ENCODE data around the gene AEN. TPM values are rescaled to one million over a fixed set of nuclear protein-coding genes. Genes with fewer than 3 reads are reported as not detected.

Gene AEN
- total and polyA plus RNA-seq, 2 of the 8 experiments (the other 6 are each of a cell fraction or from before 2014, with no cell fraction given), result 112 to 122 TPM

DNA sequence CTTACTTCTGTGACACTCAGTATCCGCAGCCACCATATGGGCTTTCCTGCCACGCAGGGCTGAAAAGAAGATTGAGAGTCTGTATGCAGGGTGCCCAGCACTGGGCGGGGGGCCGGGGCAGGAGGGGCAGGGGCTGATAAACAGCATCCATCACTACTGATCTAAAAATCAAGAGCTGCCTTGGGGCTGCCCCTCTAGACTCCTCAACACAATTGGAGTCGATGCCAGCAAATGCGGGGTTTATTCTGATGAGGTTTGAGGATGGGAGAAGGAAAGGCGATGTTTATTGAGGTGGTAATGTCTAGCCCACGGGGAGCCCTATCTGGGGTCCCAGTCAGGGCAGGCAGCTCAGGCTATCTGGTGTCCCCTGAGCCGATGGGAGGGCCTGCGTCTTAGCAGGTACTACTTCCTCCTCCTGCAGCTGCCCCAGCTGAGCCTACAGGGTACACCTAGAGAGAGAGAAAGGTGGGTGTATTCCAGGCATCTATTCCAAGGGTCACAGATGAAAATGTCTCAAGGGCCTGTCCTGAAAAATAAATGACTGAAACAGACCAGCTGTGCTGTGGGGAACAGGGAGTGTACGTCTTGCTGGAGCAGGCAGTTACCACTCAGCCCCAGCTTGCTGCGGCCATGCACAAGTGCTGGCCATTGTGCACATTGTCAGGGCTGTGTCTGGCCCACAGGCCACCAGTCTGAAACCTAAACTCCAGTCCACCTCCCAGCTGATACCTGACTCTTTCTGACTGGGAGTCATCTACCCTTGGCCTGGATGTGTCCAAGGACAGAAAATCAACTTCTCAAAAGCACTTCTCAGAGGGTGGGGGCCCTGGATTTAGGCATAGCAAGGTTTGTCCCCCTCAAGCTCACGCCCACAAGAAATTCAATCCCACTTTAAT is 37.2 kb downstream of the AEN start:
- no peak overlapping the region for H2AK5ac ChIP-seq (ENCODE audit: low read depth, low read length)
- H3K23me2 ChIP-seq (ENCODE audit: low read depth, low read length), result no peaks in the 10 kb centered on the region
- no peak overlapping the region for H3K4me2 ChIP-seq (ENCODE audit: insufficient read depth in 1 of 2, low read depth in 2 of 2, low read length in 2 of 2)
- H2BK5ac ChIP-seq (ENCODE audit: low read depth, low read length), result no peak overlapping the region
- no peak overlapping the region for H4K5ac ChIP-seq (ENCODE audit: insufficient read length, low read depth, low read length)
- H3K4ac ChIP-seq (replicated peaks; ENCODE audit: insufficient read length, low read depth, low read length), result no peak overlapping the region
- H3K79me1 ChIP-seq (ENCODE audit: low read depth, low read length), result no peaks in the 10 kb centered on the region
- H4K20me1 ChIP-seq (replicated peaks in 1 of 2; ENCODE audit: control insufficient read depth in 1 of 2, insufficient read depth in 2 of 2, low read length in 2 of 2), result no peaks in the 10 kb centered on the region
- no peak overlapping the region for H2BK20ac ChIP-seq (ENCODE audit: low read length)
- H3K9ac ChIP-seq (replicated peaks in 1 of 4; ENCODE audit: extremely low read depth in 1 of 4, low read depth in 3 of 4, low read length in 3 of 4), result no peak overlapping the region
- FAIRE-seq (no peak), DNase-seq (ENCODE audit: low read depth in 1 of 2, low spot score in 2 of 2) (no peak)
- no peak overlapping the region for H2BK120ac ChIP-seq (replicated peaks; ENCODE audit: low read depth, low read length)
- WGBS, 2 experiments (ENCODE audit: extremely low coverage in 1 of 2, insufficient coverage in 1 of 2, insufficient read length in 1 of 2, insufficient replicate concordance in 2 of 2, low coverage in 1 of 2, low lambda C conversion rate in 2 of 2, missing lambda C conversion rate in 1 of 2), result 75% methylated on average over 12 of the region's 13 CpGs; no CpG with 5 or more reads in 1 of the 2 experiments
- CTCF ChIA-PET (ENCODE audit: partially characterized antibody), result interaction anchor here (0.6 to 8.1 kb wide), 44 partner anchors 8 to 359 kb away, joined by 3 to 114 read pairs (median 4); no protein-coding TSS in a partner anchor
- peaks cover 0 to 4% (median 0%) of the 10 kb centered on the region in 4 experiments; a peak in 3 of 7 replicates for H3K4me1 ChIP-seq (replicated peaks in 1 of 4; ENCODE audit: control insufficient read depth in 3 of 4, insufficient read depth in 4 of 4, low read length in 3 of 4)
- no peaks in the 10 kb centered on the region for H3K9me3 ChIP-seq (ENCODE audit: insufficient read depth in 2 of 2, low read depth in 1 of 2, low read length in 1 of 2)
- TF ChIP-seq SP2 (IDR thresholded peaks at IDR 0.05; ENCODE audit: low read length) (no peak), CEBPB (IDR thresholded peaks at IDR 0.05; ENCODE audit: low read depth, low read length) (no peak), SP4 (IDR thresholded peaks at IDR 0.05; ENCODE audit: low read length) (no peak), RXRA (IDR thresholded peaks at IDR 0.05; ENCODE audit: insufficient read depth, low read depth, low read length) (no peak), TAF7 (optimal IDR thresholded peaks at IDR 0.05; ENCODE audit: borderline replicate concordance, low read depth, low read length) (no peak), BCL11A (IDR thresholded peaks at IDR 0.05; ENCODE audit: low read depth in 2 of 2, low read length in 2 of 2) (no peak), RNF2 (IDR thresholded peaks at IDR 0.05; ENCODE audit: borderline replicate concordance, low read depth, low read length, missing control alignments, poor library complexity, severe bottlenecking) (no peak), EGR1 (IDR thresholded peaks at IDR 0.05; ENCODE audit: borderline replicate concordance, low read depth, low read length) (no peak), POLR2AphosphoS5 (IDR thresholded peaks at IDR 0.05; ENCODE audit: low read depth, low read length) (no peak)
- H3K14ac ChIP-seq (ENCODE audit: insufficient read length), result no peak overlapping the region
- H2BK15ac ChIP-seq (ENCODE audit: low read length), result no peak overlapping the region
- H3K18ac ChIP-seq (ENCODE audit: extremely low read depth, low read length), result no peak overlapping the region
- H2AFZ ChIP-seq (ENCODE audit: low read length), result no peak overlapping the region
- no peaks in the 10 kb centered on the region for H3K36me3 ChIP-seq (ENCODE audit: control insufficient read depth in 2 of 4, insufficient read depth in 4 of 4, low read length in 3 of 4)
- no peak overlapping the region for H4K8ac ChIP-seq (ENCODE audit: extremely low read depth, insufficient read depth, low read length)
- H4K91ac ChIP-seq (replicated peaks; ENCODE audit: insufficient read length, low read length), result no peak overlapping the region
- H3K27me3 ChIP-seq (replicated peaks in 1 of 4; ENCODE audit: control insufficient read depth in 3 of 4, extremely low read depth in 1 of 4, insufficient read depth in 3 of 4, low read length in 3 of 4), result no peaks in the 10 kb centered on the region; a peak in 1 of 7 replicates
- no peak overlapping the region for H3K27ac ChIP-seq (ENCODE audit: low read depth, low read length)
- H2BK12ac ChIP-seq (ENCODE audit: low read depth, low read length), result no peak overlapping the region
- POLR2A ChIA-PET (ENCODE audit: partially characterized antibody), result interaction anchor here (0.8 to 1.8 kb wide), 5 partner anchors 14 to 176 kb away, joined by 3 to 6 read pairs (median 4); partner anchors contain the start of gene AEN
- no peak overlapping the region for H3K23ac ChIP-seq (ENCODE audit: insufficient read length)
- H3K56ac ChIP-seq (replicated peaks; ENCODE audit: insufficient read length, low read depth, low read length), result no peak overlapping the region
- no peak overlapping the region for H3K4me3 ChIP-seq (ENCODE audit: extremely low read depth in 1 of 4, insufficient read depth in 2 of 4, low read depth in 3 of 4, low read length in 4 of 4)
- H3K79me2 ChIP-seq (ENCODE audit: control insufficient read depth in 1 of 2, insufficient read depth in 2 of 2, low read length in 2 of 2), result no peaks in the 10 kb centered on the region
